HepG2 (cell line): ENCODE results near the gene TTC23. TPM values are rescaled to one million over a fixed set of nuclear protein-coding genes. Genes with fewer than 3 reads are reported as not detected.
A peak's percentile ranks its signal among the peaks of the same experiment; 100 is the strongest.

ENCODE experiments used
- ADNP ChIP-seq: sonication (generic); formaldehyde crosslinking; IDR thresholded peaks from 2 replicates; pipeline ENCODE4 v1.4.0; 2020; ENCODE audit warnings: missing genetic modification reagents
- AKAP8 ChIP-seq: sonication (generic); formaldehyde crosslinking; IDR thresholded peaks from 2 replicates; pipeline ENCODE4 v1.5.1; 2020; ENCODE audit warnings: mild to moderate bottlenecking, missing genetic modification reagents
- CCDC6 ChIP-seq: sonication (generic); formaldehyde crosslinking; IDR thresholded peaks from 2 replicates; pipeline ENCODE4 v1.8.1; 2022; ENCODE audit warnings: mild to moderate bottlenecking, missing genetic modification reagents, moderate library complexity
- DNMT3B ChIP-seq: conservative IDR thresholded peaks from 2 replicates; pipeline ENCODE4 v1.6.1; 2016; ENCODE audit warnings: missing biosample characterization, control low read depth
- GLI4 ChIP-seq: sonication (generic); formaldehyde crosslinking; IDR thresholded peaks from 2 replicates; pipeline ENCODE4 v1.5.1; 2020; ENCODE audit warnings: missing genetic modification reagents, mild to moderate bottlenecking, moderate library complexity, borderline replicate concordance
- HIVEP1 ChIP-seq: sonication (generic); formaldehyde crosslinking; IDR thresholded peaks from 2 replicates; pipeline ENCODE4 v1.4.0; 2020; ENCODE audit warnings: mild to moderate bottlenecking, missing genetic modification reagents
- JUNB ChIP-seq: sonication (generic); formaldehyde crosslinking; IDR thresholded peaks from 2 replicates; pipeline ENCODE4 v1.8.0; 2022; ENCODE audit warnings: missing genetic modification reagents, mild to moderate bottlenecking, borderline replicate concordance
- KDM1A ChIP-seq: IDR thresholded peaks from 2 replicates; pipeline ENCODE4 v1.6.1; 2016; ENCODE audit warnings: missing compliant biosample characterization
- NCOR1 ChIP-seq: fragments of 200-600 bp; sonication (generic); IDR thresholded peaks from 2 replicates; pipeline ENCODE4 v1.7.0; 2017; ENCODE audit warnings: antibody characterized with exemption, low read length, borderline replicate concordance
- NFE2L1 ChIP-seq: sonication (generic); formaldehyde crosslinking; IDR thresholded peaks from 2 replicates; pipeline ENCODE4 v1.4.0; 2020; ENCODE audit warnings: missing genetic modification reagents, mild to moderate bottlenecking, borderline replicate concordance
- NR2C2 ChIP-seq: sonication (generic); formaldehyde crosslinking; IDR thresholded peaks from 2 replicates; pipeline ENCODE4 v1.4.0; 2020; ENCODE audit warnings: missing genetic modification reagents, mild to moderate bottlenecking, moderate library complexity, borderline replicate concordance
- PRMT3 ChIP-seq: sonication (generic); formaldehyde crosslinking; IDR thresholded peaks from 2 replicates; pipeline ENCODE4 v1.8.1; 2022; ENCODE audit warnings: low read depth, mild to moderate bottlenecking, moderate library complexity, missing genetic modification reagents, borderline replicate concordance
- RELA ChIP-seq: sonication (generic); formaldehyde crosslinking; IDR thresholded peaks from 2 replicates; pipeline ENCODE4 v1.4.0; 2020; ENCODE audit warnings: missing genetic modification reagents
- SAFB2 ChIP-seq: sonication (generic); formaldehyde crosslinking; IDR thresholded peaks from 2 replicates; pipeline ENCODE4 v1.5.1; 2020; ENCODE audit warnings: missing genetic modification reagents, low read depth, mild to moderate bottlenecking, borderline replicate concordance
- ZFP37 ChIP-seq: sonication (generic); formaldehyde crosslinking; IDR thresholded peaks from 2 replicates; pipeline ENCODE4 v1.4.0; 2020; ENCODE audit warnings: missing genetic modification reagents, borderline replicate concordance
- ZNF333 ChIP-seq: sonication (generic); formaldehyde crosslinking; IDR thresholded peaks from 2 replicates; pipeline ENCODE4 v1.4.0; 2020; ENCODE audit warnings: mild to moderate bottlenecking, missing genetic modification reagents, borderline replicate concordance
- polyA plus RNA-seq, 8 experiments: library from polyadenylated mRNA; depleted of rRNA in 3 of 8; stranded (reverse) in 7 of 8; unstranded in 1 of 8; fragments of >200 nt; fragmentation: Illumina TruSeq in 4 of 8; extraction: Trizol in 4 of 8; gene quantifications; 2 replicates each; pipeline versions ENCODE4 v1.2.1 to v1.2.3, GENCODE V29; 2011 to 2016; ENCODE audit warnings: low read depth in 4 of 8, missing spikeins in 1 of 8, mixed read lengths in 1 of 8; ENCODE audit not compliant: insufficient read depth in 1 of 8
- total RNA-seq, 5 experiments: library from RNA; depleted of rRNA; stranded (reverse); fragments of >200 nt; fragmentation: Illumina TruSeq; extraction: Trizol; gene quantifications; 2 replicates each; pipeline ENCODE4 v1.2.3, GENCODE V29; 2016; ENCODE audit warnings: low read depth in 1 of 5
- TF ChIP-seq, protein P1 (sequence below): sonication (generic); formaldehyde crosslinking; IDR thresholded peaks from 2 replicates; pipeline ENCODE4 v1.4.0; 2020; ENCODE audit warnings: missing genetic modification reagents
- TF ChIP-seq, protein P2 (sequence below): sonication (generic); formaldehyde crosslinking; IDR thresholded peaks from 2 replicates; pipeline ENCODE4 v1.5.0; 2020; ENCODE audit warnings: missing genetic modification reagents
- TF ChIP-seq, protein P3 (sequence below): sonication (generic); formaldehyde crosslinking; IDR thresholded peaks from 2 replicates; pipeline ENCODE4 v1.4.0; 2020; ENCODE audit warnings: low read depth, missing genetic modification reagents
- TF ChIP-seq, protein P4 (sequence below): sonication (generic); IDR thresholded peaks from 2 replicates; pipeline ENCODE4 v1.6.1; 2016; ENCODE audit warnings: low read depth, borderline replicate concordance

Gene TTC23
- total and polyA plus RNA-seq, 2 of the 13 experiments (the other 11 are each of a cell fraction or from before 2014, with no cell fraction given): 1.6 to 11.7 TPM

DNA sequence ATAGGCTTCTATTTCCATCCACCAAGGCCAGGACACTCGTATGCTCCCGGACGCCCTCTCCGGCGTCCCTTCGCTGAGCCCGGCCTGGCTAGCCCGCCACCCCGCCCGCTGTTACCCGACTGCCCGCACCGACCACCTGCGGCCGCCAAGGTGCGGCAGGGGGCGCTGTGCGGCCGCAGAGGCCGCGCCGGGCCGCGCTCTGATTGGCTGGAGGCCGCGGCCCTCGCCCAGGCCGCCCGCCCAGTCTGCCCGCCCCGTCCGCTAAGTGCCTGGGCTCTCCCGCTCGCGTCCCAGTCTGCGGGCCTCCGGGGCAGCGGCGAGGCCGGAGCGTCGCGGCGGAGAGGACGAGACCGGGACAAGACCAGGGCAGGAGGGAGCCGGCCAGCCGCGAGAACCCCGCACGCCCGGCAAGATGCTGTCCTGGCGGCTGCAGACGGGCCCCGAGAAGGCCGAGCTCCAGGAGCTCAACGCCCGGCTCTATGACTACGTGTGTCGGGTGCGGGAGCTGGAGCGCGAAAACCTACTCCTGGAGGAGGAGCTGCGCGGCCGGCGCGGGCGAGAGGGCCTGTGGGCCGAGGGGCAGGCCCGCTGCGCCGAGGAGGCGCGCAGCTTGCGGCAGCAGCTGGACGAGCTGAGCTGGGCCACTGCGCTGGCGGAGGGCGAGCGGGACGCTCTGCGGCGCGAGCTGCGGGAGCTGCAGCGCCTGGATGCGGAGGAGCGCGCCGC, 144.4 kb downstream of the TTC23 start, which contains the start of gene SYNM (continued):
- TF ChIP-seq, protein P1, sequence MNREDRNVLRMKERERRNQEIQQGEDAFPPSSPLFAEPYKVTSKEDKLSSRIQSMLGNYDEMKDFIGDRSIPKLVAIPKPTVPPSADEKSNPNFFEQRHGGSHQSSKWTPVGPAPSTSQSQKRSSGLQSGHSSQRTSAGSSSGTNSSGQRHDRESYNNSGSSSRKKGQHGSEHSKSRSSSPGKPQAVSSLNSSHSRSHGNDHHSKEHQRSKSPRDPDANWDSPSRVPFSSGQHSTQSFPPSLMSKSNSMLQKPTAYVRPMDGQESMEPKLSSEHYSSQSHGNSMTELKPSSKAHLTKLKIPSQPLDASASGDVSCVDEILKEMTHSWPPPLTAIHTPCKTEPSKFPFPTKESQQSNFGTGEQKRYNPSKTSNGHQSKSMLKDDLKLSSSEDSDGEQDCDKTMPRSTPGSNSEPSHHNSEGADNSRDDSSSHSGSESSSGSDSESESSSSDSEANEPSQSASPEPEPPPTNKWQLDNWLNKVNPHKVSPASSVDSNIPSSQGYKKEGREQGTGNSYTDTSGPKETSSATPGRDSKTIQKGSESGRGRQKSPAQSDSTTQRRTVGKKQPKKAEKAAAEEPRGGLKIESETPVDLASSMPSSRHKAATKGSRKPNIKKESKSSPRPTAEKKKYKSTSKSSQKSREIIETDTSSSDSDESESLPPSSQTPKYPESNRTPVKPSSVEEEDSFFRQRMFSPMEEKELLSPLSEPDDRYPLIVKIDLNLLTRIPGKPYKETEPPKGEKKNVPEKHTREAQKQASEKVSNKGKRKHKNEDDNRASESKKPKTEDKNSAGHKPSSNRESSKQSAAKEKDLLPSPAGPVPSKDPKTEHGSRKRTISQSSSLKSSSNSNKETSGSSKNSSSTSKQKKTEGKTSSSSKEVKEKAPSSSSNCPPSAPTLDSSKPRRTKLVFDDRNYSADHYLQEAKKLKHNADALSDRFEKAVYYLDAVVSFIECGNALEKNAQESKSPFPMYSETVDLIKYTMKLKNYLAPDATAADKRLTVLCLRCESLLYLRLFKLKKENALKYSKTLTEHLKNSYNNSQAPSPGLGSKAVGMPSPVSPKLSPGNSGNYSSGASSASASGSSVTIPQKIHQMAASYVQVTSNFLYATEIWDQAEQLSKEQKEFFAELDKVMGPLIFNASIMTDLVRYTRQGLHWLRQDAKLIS (CRISPR knock-in tag): no peak
- peak; percentile 37; the same call in 1 of the 2 replicates for TF ChIP-seq SAFB2 (CRISPR knock-in tag)
- TF ChIP-seq RELA (CRISPR knock-in tag): no peak
- no peak for TF ChIP-seq DNMT3B (CRISPR knock-in tag)
- no peak; the same call in 1 of the 2 replicates for TF ChIP-seq ZNF333 (CRISPR knock-in tag)
- no peak for TF ChIP-seq CCDC6
- TF ChIP-seq, protein P2, sequence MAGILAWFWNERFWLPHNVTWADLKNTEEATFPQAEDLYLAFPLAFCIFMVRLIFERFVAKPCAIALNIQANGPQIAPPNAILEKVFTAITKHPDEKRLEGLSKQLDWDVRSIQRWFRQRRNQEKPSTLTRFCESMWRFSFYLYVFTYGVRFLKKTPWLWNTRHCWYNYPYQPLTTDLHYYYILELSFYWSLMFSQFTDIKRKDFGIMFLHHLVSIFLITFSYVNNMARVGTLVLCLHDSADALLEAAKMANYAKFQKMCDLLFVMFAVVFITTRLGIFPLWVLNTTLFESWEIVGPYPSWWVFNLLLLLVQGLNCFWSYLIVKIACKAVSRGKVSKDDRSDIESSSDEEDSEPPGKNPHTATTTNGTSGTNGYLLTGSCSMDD (CRISPR knock-in tag): no peak
- TF ChIP-seq ADNP: no peak
- no peak for TF ChIP-seq AKAP8
- no peak for TF ChIP-seq NFE2L1
- TF ChIP-seq, protein P3, sequence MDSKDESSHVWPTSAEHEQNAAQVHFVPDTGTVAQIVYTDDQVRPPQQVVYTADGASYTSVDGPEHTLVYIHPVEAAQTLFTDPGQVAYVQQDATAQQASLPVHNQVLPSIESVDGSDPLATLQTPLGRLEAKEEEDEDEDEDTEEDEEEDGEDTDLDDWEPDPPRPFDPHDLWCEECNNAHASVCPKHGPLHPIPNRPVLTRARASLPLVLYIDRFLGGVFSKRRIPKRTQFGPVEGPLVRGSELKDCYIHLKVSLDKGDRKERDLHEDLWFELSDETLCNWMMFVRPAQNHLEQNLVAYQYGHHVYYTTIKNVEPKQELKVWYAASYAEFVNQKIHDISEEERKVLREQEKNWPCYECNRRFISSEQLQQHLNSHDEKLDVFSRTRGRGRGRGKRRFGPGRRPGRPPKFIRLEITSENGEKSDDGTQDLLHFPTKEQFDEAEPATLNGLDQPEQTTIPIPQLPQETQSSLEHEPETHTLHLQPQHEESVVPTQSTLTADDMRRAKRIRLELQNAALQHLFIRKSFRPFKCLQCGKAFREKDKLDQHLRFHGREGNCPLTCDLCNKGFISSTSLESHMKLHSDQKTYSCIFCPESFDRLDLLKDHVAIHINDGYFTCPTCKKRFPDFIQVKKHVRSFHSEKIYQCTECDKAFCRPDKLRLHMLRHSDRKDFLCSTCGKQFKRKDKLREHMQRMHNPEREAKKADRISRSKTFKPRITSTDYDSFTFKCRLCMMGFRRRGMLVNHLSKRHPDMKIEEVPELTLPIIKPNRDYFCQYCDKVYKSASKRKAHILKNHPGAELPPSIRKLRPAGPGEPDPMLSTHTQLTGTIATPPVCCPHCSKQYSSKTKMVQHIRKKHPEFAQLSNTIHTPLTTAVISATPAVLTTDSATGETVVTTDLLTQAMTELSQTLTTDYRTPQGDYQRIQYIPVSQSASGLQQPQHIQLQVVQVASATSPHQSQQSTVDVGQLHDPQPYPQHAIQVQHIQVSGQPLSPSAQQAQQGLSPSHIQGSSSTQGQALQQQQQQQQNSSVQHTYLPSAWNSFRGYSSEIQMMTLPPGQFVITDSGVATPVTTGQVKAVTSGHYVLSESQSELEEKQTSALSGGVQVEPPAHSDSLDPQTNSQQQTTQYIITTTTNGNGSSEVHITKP (CRISPR knock-in tag): no peak
- TF ChIP-seq GLI4: no peak
- peak; percentile 86; the same call in 1 of the 2 replicates for TF ChIP-seq PRMT3
- no peak for TF ChIP-seq KDM1A
- TF ChIP-seq, protein P4, sequence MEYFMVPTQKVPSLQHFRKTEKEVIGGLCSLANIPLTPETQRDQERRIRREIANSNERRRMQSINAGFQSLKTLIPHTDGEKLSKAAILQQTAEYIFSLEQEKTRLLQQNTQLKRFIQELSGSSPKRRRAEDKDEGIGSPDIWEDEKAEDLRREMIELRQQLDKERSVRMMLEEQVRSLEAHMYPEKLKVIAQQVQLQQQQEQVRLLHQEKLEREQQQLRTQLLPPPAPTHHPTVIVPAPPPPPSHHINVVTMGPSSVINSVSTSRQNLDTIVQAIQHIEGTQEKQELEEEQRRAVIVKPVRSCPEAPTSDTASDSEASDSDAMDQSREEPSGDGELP: peak; percentile 16; the same call in 1 of the 2 replicates
- no peak for TF ChIP-seq NR2C2 (CRISPR knock-in tag)
- TF ChIP-seq HIVEP1 (CRISPR knock-in tag): no peak
- no peak for TF ChIP-seq NCOR1
- TF ChIP-seq ZFP37 (CRISPR knock-in tag): no peak
- TF ChIP-seq JUNB: no peak
